IPS-11a (cell line): Measurements from ENCODE around the gene ZNF134.
A peak's percentile ranks its signal among the peaks of the same experiment; 100 is the strongest.

Experiments used
- H3K4me3 ChIP-seq: one replicate; pipeline ENCODE4 v1.5.1; 2013; ENCODE audit warnings: low read depth, low read length, control low read depth

ZNF134 gene

GRCh38 chr19:57637379-57637778 is 23.3 kb downstream of the ZNF134 start:
- H3K4me3 ChIP-seq: no peak overlapping the region

GRCh38 chr19:57641715-57642234 is 27.7 kb downstream of the ZNF134 start:
- H3K4me3 ChIP-seq: no peak overlapping the region

- H3K4me3 ChIP-seq: no peak overlapping the region
Observed at GRCh38 chr19:57642396-57643046, 28.5 kb downstream of the ZNF134 start.

GRCh38 chr19:57643734-57644133 is 29.7 kb downstream of the ZNF134 start:
- H3K4me3 ChIP-seq: no peak overlapping the region

- H3K4me3 ChIP-seq: no peak overlapping the region
Observed at GRCh38 chr19:57648331-57649003, 34.4 kb downstream of the ZNF134 start.

GRCh38 chr19:57651654-57651996 is 37.6 kb downstream of the ZNF134 start:
- H3K4me3 ChIP-seq: no peak overlapping the region

- no peak overlapping the region for H3K4me3 ChIP-seq
Observed at GRCh38 chr19:57653689-57654088, 39.6 kb downstream of the ZNF134 start.

- no peak overlapping the region for H3K4me3 ChIP-seq
Observed at GRCh38 chr19:57655443-57655842, 41.4 kb downstream of the ZNF134 start.

GRCh38 chr19:57656346-57656745 is 42.3 kb downstream of the ZNF134 start:
- H3K4me3 ChIP-seq: no peak overlapping the region

GRCh38 chr19:57664269-57665127 is 50.5 kb downstream of the ZNF134 start:
- peak overlapping the region; percentile 28 for H3K4me3 ChIP-seq

GRCh38 chr19:57665261-57665806 is 51.3 kb downstream of the ZNF134 start:
- H3K4me3 ChIP-seq: no peak overlapping the region

- no peak overlapping the region for H3K4me3 ChIP-seq
Observed at GRCh38 chr19:57667228-57667627, 53.2 kb downstream of the ZNF134 start.

- no peak within 1 kb of the TSS for H3K4me3 ChIP-seq
Observed at GRCh38 chr19:57668635-57669034, 54.6 kb downstream of the ZNF134 start, which contains the start of gene ZSCAN4. TSS of gene ZSCAN4 (plus strand) at chr19:57668935. CDS start at chr19:57676146, 7,211 bp downstream.

GRCh38 chr19:57671124-57671895 is 57.3 kb downstream of the ZNF134 start:
- H3K4me3 ChIP-seq: no peak overlapping the region

- no peak overlapping the region for H3K4me3 ChIP-seq
Observed at GRCh38 chr19:57672466-57672865, 58.4 kb downstream of the ZNF134 start.
